T-helper 1 cell treated with Interleukin-12 subunit alpha and Interleukin-12 subunit beta and Interleukin-4 antibody, amounts not matched to agents 30 μg/mL and 1 μg/mL, for 36 hours (primary cell): Measurements from ENCODE around the gene VDAC1.
"Not testable (repeated sequence)": the region's sequence is repeated elsewhere in the genome, so short reads cannot be mapped to it uniquely, and the experiment has no call there.

ENCODE experiments used
- H3K27ac Mint-ChIP-seq: one replicate; pipeline ENCODE4 v1.8.0; 2021; ENCODE audit warnings: mild to moderate bottlenecking, mixed read lengths
- H3K27me3 Mint-ChIP-seq: one replicate; pipeline ENCODE4 v1.8.0; 2021; ENCODE audit warnings: low read depth, mixed read lengths
- H3K36me3 Mint-ChIP-seq: one replicate; pipeline ENCODE4 v1.8.0; 2021; ENCODE audit warnings: low read depth, mixed read lengths
- H3K4me1 Mint-ChIP-seq: one replicate; pipeline ENCODE4 v1.8.0; 2021; ENCODE audit warnings: low read depth, mixed read lengths
- H3K4me3 Mint-ChIP-seq: one replicate; pipeline ENCODE4 v1.8.0; 2021; ENCODE audit warnings: mild to moderate bottlenecking, moderate library complexity, mixed read lengths
- H3K9me3 Mint-ChIP-seq: one replicate; pipeline ENCODE4 v1.8.0; 2021; ENCODE audit warnings: mixed read lengths

Gene VDAC1

GRCh38 chr5:133994297-133994989, 10.3 kb downstream of the VDAC1 start:
- Mint-ChIP-seq H3K9me3 (no peaks in the 10 kb centered on the region), H3K4me3 (no peak overlapping the region), H3K36me3 (peaks cover 15% of the 10 kb centered on the region), H3K27me3 (no peaks in the 10 kb centered on the region), H3K4me1 (peaks cover 43% of the 10 kb centered on the region), H3K27ac (peak overlapping the region; percentile 22)

GRCh38 chr5:133993185-133993936, 11.4 kb downstream of the VDAC1 start:
- Mint-ChIP-seq H3K4me3 (no peak overlapping the region), H3K9me3 (no peaks in the 10 kb centered on the region), H3K4me1 (peaks cover 42% of the 10 kb centered on the region), H3K27me3 (no peaks in the 10 kb centered on the region), H3K27ac (no peak overlapping the region), H3K36me3 (peaks cover 20% of the 10 kb centered on the region)

GRCh38 chr5:133992429-133993155, 12.2 kb downstream of the VDAC1 start:
- Mint-ChIP-seq H3K36me3 (peaks cover 22% of the 10 kb centered on the region), H3K4me1 (peaks cover 38% of the 10 kb centered on the region), H3K27me3 (no peaks in the 10 kb centered on the region), H3K4me3 (no peak overlapping the region), H3K9me3 (no peaks in the 10 kb centered on the region), H3K27ac (no peak overlapping the region)

GRCh38 chr5:133991171-133991910, 13.4 kb downstream of the VDAC1 start:
- Mint-ChIP-seq H3K4me3 (no peak overlapping the region), H3K27ac (no peak overlapping the region), H3K27me3 (no peaks in the 10 kb centered on the region), H3K36me3 (peaks cover 23% of the 10 kb centered on the region), H3K4me1 (peaks cover 31% of the 10 kb centered on the region), H3K9me3 (no peaks in the 10 kb centered on the region)

GRCh38 chr5:133990396-133990795, 14.4 kb downstream of the VDAC1 start:
- Mint-ChIP-seq H3K27me3 (no peaks in the 10 kb centered on the region), H3K36me3 (peaks cover 27% of the 10 kb centered on the region), H3K4me1 (peaks cover 28% of the 10 kb centered on the region), H3K9me3 (no peaks in the 10 kb centered on the region), H3K4me3 (no peak overlapping the region), H3K27ac (no peak overlapping the region)

- H3K27ac Mint-ChIP-seq = no peak overlapping the region
- peaks cover 8% of the 10 kb centered on the region for H3K4me1 Mint-ChIP-seq
- no peak overlapping the region for H3K4me3 Mint-ChIP-seq
- H3K36me3 Mint-ChIP-seq = peaks cover 29% of the 10 kb centered on the region
- H3K9me3 Mint-ChIP-seq = no peaks in the 10 kb centered on the region
- no peaks in the 10 kb centered on the region for H3K27me3 Mint-ChIP-seq
These were observed 19.1 kb downstream of the VDAC1 start for GRCh38 chr5:133985540-133986180.

- H3K27me3 Mint-ChIP-seq = no peaks in the 10 kb centered on the region
- no peak overlapping the region for H3K27ac Mint-ChIP-seq
- H3K9me3 Mint-ChIP-seq = no peaks in the 10 kb centered on the region
- H3K4me1 Mint-ChIP-seq = peaks cover 8% of the 10 kb centered on the region
- H3K36me3 Mint-ChIP-seq = peaks cover 28% of the 10 kb centered on the region
- H3K4me3 Mint-ChIP-seq = no peak overlapping the region
These were observed 21.1 kb downstream of the VDAC1 start for GRCh38 chr5:133983674-133984073.

GRCh38 chr5:133981714-133982113, 23.1 kb downstream of the VDAC1 start:
- Mint-ChIP-seq H3K9me3 (no peaks in the 10 kb centered on the region), H3K4me3 (no peak overlapping the region), H3K27ac (no peak overlapping the region), H3K4me1 (peaks cover 19% of the 10 kb centered on the region), H3K27me3 (no peaks in the 10 kb centered on the region), H3K36me3 (peaks cover 29% of the 10 kb centered on the region)

- Mint-ChIP-seq H3K27me3 (no peaks in the 10 kb centered on the region), H3K4me3 (no peak overlapping the region), H3K4me1 (peaks cover 21% of the 10 kb centered on the region), H3K9me3 (no peaks in the 10 kb centered on the region), H3K36me3 (peaks cover 32% of the 10 kb centered on the region), H3K27ac (peak overlapping the region; percentile 49)
These were observed 24.1 kb downstream of the VDAC1 start for GRCh38 chr5:133980652-133981051.

GRCh38 chr5:133978943-133979342, 25.8 kb downstream of the VDAC1 start:
- Mint-ChIP-seq H3K4me1 (peaks cover 21% of the 10 kb centered on the region), H3K27ac (no peak overlapping the region), H3K4me3 (no peak overlapping the region), H3K9me3 (no peaks in the 10 kb centered on the region), H3K27me3 (no peaks in the 10 kb centered on the region), H3K36me3 (peaks cover 37% of the 10 kb centered on the region)

GRCh38 chr5:133977858-133978257, 26.9 kb downstream of the VDAC1 start:
- Mint-ChIP-seq H3K27ac (no peak overlapping the region), H3K4me1 (peaks cover 21% of the 10 kb centered on the region), H3K27me3 (no peaks in the 10 kb centered on the region), H3K36me3 (peaks cover 39% of the 10 kb centered on the region), H3K9me3 (no peaks in the 10 kb centered on the region), H3K4me3 (no peak overlapping the region)

- no peak overlapping the region for H3K4me3 Mint-ChIP-seq
- no peaks in the 10 kb centered on the region for H3K27me3 Mint-ChIP-seq
- no peaks in the 10 kb centered on the region for H3K9me3 Mint-ChIP-seq
- peaks cover 39% of the 10 kb centered on the region for H3K36me3 Mint-ChIP-seq
- peak overlapping the region; percentile 73 for H3K27ac Mint-ChIP-seq
- H3K4me1 Mint-ChIP-seq = peaks cover 21% of the 10 kb centered on the region
These were observed 27.5 kb downstream of the VDAC1 start for GRCh38 chr5:133977161-133977787.

GRCh38 chr5:133975546-133975945, 29.2 kb downstream of the VDAC1 start:
- H3K4me1 Mint-ChIP-seq = peaks cover 16% of the 10 kb centered on the region
- H3K27ac Mint-ChIP-seq, H3K4me3 Mint-ChIP-seq, H3K9me3 Mint-ChIP-seq, H3K27me3 Mint-ChIP-seq: not testable (repeated sequence)
- H3K36me3 Mint-ChIP-seq = peaks cover 37% of the 10 kb centered on the region
